IPS DF 4.7 (cell line): ENCODE results near the gene FXN.
"Not testable (repeated sequence)": the region's sequence is repeated elsewhere in the genome, so short reads cannot be mapped to it uniquely, and the experiment has no call there.

Experiments used
- DNase-seq: peaks from one replicate; pipeline ENCODE4 v3.0.0-alpha.2; 2013; ENCODE audit warnings: low spot score; ENCODE audit errors: extremely low read depth

Gene FXN

GRCh38 chr9:69023650-69024049 lies 11.9 kb upstream of the FXN start:
- no peak for DNase-seq

GRCh38 chr9:69027355-69028097 lies 8.0 kb upstream of the FXN start:
- DNase-seq = no peak

GRCh38 chr9:69028754-69029153 lies 6.8 kb upstream of the FXN start:
- no peak for DNase-seq

GRCh38 chr9:69029535-69029934 lies 6.0 kb upstream of the FXN start:
- no peak for DNase-seq

GRCh38 chr9:69030851-69031645 lies 4.5 kb upstream of the FXN start:
- no peak for DNase-seq

GRCh38 chr9:69034071-69034470 lies 1.5 kb upstream of the FXN start:
- DNase-seq = no peak

GRCh38 chr9:69036309-69036708 lies 757 bp downstream of the FXN start:
- DNase-seq = no peak

- DNase-seq = no peak
Measured at GRCh38 chr9:69036799-69037198, 1.2 kb downstream of the FXN start.

- no peak for DNase-seq
Measured at GRCh38 chr9:69040646-69041045, 5.1 kb downstream of the FXN start.

- no peak for DNase-seq
Measured at GRCh38 chr9:69044240-69045219, 9.0 kb downstream of the FXN start.

GRCh38 chr9:69045821-69046220 lies 10.3 kb downstream of the FXN start:
- DNase-seq = no peak

- DNase-seq = no peak
Measured at GRCh38 chr9:69046723-69047122, 11.2 kb downstream of the FXN start.

- DNase-seq = no peak
Measured at GRCh38 chr9:69047371-69047770, 11.8 kb downstream of the FXN start.

- DNase-seq = no peak
Measured at GRCh38 chr9:69049094-69049493, 13.5 kb downstream of the FXN start.

- not testable (repeated sequence) for DNase-seq
Measured at GRCh38 chr9:69050936-69051335, 15.4 kb downstream of the FXN start.

GRCh38 chr9:69054989-69055388 lies 19.4 kb downstream of the FXN start:
- DNase-seq = no peak

- DNase-seq = no peak
Measured at GRCh38 chr9:69056191-69056815, 20.8 kb downstream of the FXN start.

- no peak for DNase-seq
Measured at GRCh38 chr9:69058101-69058500, 22.5 kb downstream of the FXN start.

GRCh38 chr9:69060766-69061165 lies 25.2 kb downstream of the FXN start:
- DNase-seq = no peak

- DNase-seq = no peak
Measured at GRCh38 chr9:69062195-69062594, 26.6 kb downstream of the FXN start.

- no peak for DNase-seq
Measured at GRCh38 chr9:69063839-69064238, 28.3 kb downstream of the FXN start.
